ENCODE data around the gene HOXA3. TPM values are rescaled to one million over a fixed set of nuclear protein-coding genes. Genes with fewer than 3 reads are reported as not detected.
A peak's percentile ranks its signal among the peaks of the same experiment; 100 is the strongest.

Gene HOXA3
- total and polyA plus RNA-seq, 8 donors: 0.87 to 42.6 (median 5.0) TPM

DNA sequence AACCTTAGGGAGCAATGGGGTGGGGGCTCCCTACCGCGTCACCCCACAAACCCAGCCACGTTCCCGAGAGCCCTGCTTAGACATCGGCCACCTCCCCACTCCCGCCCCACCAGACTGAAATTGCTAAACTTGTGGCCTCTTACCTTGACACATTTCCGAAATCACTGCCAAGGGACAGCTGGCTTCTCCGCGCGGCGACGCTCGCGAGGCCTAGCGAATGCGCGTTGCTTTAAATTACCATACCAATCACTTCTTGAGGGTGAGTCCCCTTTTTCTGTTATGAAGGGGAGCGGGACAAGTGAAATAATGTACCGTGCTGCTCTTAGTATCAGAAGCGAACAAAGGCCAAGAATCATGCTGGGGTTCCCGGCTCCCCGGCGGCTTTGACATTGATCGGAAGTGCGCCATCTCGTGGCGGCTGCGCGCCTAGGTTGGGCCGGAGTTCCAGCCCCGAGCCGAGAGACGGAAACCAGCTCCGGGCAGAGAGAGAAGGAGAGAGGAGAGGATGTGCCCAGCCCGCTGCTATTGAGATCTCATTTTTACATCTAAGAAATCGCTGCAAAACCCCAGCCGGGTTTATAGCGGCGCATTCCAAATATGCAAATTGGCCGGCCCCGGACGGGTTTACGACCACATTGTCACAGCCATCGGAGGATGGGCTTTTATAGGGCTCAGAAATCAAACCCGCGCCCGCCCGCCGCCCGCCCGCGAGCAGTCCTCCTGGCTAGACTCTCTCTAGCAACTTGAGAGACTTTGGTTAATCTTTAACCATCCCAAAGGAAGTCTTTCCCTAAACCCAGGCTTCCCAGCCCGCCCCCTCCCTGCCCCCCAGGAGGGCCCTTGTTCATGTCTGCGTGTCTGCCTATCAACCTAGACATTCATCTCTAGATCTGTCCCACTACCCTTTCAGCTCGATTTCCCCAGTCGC, 27.4 kb upstream of the HOXA3 start:
- H3K27me3 ChIP-seq: peaks cover 49 to 100% (median 93%) of the 10 kb centered on the region in 3 donors
- intact Hi-C loops (cut with DNase I; ENCODE audit: low total_unique reads): loop anchor here (10.0 kb wide), 1 partner anchor 1305 kb away; no protein-coding TSS in a partner anchor
- H3K27ac ChIP-seq: no peak overlapping the region
- WGBS, 5 donors: 9 to 15% (median 11%) methylated on average over 51 to 56 of the region's 56 CpGs
- H3K36me3 ChIP-seq: no peaks in the 10 kb centered on the region
- H3K4me1 ChIP-seq: peaks cover 19 to 31% (median 28%) of the 10 kb centered on the region in 4 donors
- TF ChIP-seq EP300 (IDR thresholded peaks at IDR 0.05): no peak
- no peak for TF ChIP-seq POLR2A (IDR thresholded peaks at IDR 0.05)
- TF ChIP-seq, protein P1, sequence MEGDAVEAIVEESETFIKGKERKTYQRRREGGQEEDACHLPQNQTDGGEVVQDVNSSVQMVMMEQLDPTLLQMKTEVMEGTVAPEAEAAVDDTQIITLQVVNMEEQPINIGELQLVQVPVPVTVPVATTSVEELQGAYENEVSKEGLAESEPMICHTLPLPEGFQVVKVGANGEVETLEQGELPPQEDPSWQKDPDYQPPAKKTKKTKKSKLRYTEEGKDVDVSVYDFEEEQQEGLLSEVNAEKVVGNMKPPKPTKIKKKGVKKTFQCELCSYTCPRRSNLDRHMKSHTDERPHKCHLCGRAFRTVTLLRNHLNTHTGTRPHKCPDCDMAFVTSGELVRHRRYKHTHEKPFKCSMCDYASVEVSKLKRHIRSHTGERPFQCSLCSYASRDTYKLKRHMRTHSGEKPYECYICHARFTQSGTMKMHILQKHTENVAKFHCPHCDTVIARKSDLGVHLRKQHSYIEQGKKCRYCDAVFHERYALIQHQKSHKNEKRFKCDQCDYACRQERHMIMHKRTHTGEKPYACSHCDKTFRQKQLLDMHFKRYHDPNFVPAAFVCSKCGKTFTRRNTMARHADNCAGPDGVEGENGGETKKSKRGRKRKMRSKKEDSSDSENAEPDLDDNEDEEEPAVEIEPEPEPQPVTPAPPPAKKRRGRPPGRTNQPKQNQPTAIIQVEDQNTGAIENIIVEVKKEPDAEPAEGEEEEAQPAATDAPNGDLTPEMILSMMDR (IDR thresholded peaks at IDR 0.05): peak in 5 of 7 experiments; percentile 10 to 77 (median 54)
- no peak for TF ChIP-seq POLR2AphosphoS5 (IDR thresholded peaks at IDR 0.05)
- H3K4me3 ChIP-seq: peak overlapping the region in 2 of 4 donors; percentile 13 to 24
- peak; percentile 47 to 87 for DNase-seq
- H3K9me3 ChIP-seq: peaks cover 0 to 6% (median 0%) of the 10 kb centered on the region in 4 donors

DNA sequence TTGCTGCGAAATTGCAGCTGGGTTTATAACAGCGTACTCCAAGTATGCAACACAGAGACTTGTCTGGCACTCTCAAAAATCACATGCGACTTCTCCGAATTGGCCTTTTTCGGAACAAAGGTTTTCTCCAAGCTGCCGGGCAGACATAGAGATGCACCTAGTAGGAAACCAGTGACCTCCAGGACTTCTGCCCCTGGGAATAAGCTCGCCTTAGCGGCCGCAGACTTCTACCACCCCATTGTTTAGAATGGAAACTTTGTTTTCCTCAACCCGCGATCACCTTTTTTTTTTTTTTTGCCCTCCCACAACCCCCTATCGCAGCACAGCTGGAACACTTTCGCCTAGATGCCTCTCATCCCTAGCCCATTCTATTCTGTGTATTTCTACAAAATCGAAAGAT, 26.6 kb upstream of the HOXA3 start:
- DNase-seq: no peak
- intact Hi-C loops (cut with DNase I; ENCODE audit: low total_unique reads): loop anchor here (10.0 kb wide), 1 partner anchor 1304 kb away; no protein-coding TSS in a partner anchor
- H3K9me3 ChIP-seq: peaks cover 0 to under 1% (median 0%) of the 10 kb centered on the region in 4 donors
- H3K4me3 ChIP-seq: no peak overlapping the region
- H3K27me3 ChIP-seq: peaks cover 50 to 100% (median 93%) of the 10 kb centered on the region in 3 donors
- 38 to 45% (median 42%) methylated on average over 14 of the region's 14 CpGs for WGBS, 5 donors
- no peak overlapping the region for H3K27ac ChIP-seq
- TF ChIP-seq, protein P1 (IDR thresholded peaks at IDR 0.05): no peak
- TF ChIP-seq POLR2A (IDR thresholded peaks at IDR 0.05) (no peak), EP300 (IDR thresholded peaks at IDR 0.05) (no peak), POLR2AphosphoS5 (IDR thresholded peaks at IDR 0.05) (no peak)
- no peaks in the 10 kb centered on the region for H3K36me3 ChIP-seq
- peaks cover 16 to 31% (median 27%) of the 10 kb centered on the region in 4 donors for H3K4me1 ChIP-seq

DNA sequence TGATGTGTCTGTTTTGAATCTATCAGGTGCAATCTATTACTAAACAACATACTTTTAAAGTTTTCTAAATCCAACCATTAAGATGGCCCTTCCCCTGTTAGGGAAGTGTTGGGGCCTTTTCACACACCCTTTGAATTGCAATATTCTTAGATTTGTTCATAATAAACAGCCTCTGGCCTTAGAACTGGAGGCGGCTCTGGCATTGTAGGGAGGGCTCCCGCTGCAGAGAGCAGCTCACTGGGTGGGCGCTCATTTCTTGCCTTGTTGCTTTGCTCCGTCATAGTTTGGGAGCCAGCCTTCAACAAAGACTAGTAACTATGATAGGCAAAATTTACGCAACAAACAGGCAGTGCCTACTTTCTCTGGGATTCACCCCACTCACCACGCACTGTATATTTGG, 26.0 kb upstream of the HOXA3 start:
- Histone ChIP-seq H3K4me1 (peaks cover 19 to 31% (median 28%) of the 10 kb centered on the region in 4 donors), H3K27ac (no peak overlapping the region), H3K9me3 (peaks cover 0 to 6% (median 0%) of the 10 kb centered on the region in 4 donors), H3K4me3 (no peak overlapping the region), H3K27me3 (peaks cover 52 to 100% (median 93%) of the 10 kb centered on the region in 3 donors), H3K36me3 (no peaks in the 10 kb centered on the region)
- no peak for DNase-seq
- intact Hi-C loops (cut with DNase I; ENCODE audit: low total_unique reads): loop anchor here (10.0 kb wide), 1 partner anchor 1304 kb away; no protein-coding TSS in a partner anchor
- TF ChIP-seq POLR2A (IDR thresholded peaks at IDR 0.05): no peak
- TF ChIP-seq, protein P1 (IDR thresholded peaks at IDR 0.05): no peak
- TF ChIP-seq EP300 (IDR thresholded peaks at IDR 0.05): no peak
- TF ChIP-seq POLR2AphosphoS5 (IDR thresholded peaks at IDR 0.05): no peak
- 65 to 78% (median 66%) methylated on average over 6 of the region's 6 CpGs for WGBS, 5 donors

DNA sequence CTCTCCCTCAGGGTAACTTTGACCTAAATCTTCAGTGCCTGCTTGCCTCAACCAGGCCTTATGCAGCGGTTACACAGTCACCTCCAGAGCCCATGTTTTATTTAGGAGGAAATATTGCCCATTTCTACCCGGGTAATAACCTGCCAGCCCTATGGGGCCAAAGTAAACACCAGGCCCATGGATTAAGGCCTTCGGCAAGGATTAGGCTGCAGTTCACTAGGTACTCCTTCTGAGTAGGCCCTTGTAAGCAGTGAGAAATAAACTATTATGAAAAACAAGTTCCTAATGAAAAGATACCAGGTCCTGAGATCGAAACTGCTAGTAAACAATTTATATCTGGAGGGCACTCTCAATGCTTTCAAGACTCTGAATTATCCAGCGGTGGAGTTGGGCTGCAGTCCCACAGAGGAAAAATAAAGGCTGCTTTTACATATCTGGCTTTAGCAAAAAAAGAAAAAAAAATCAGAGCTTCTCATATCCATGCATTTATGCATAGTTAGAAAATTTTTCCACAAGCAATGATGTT, 25.5 kb upstream of the HOXA3 start:
- H3K36me3 ChIP-seq: no peaks in the 10 kb centered on the region
- no peak for DNase-seq
- H3K4me3 ChIP-seq: no peak overlapping the region
- WGBS, 5 donors: 70 to 79% (median 76%) methylated on average over 5 of the region's 5 CpGs
- peaks cover 0 to 9% (median 0%) of the 10 kb centered on the region in 4 donors for H3K9me3 ChIP-seq
- TF ChIP-seq POLR2A (IDR thresholded peaks at IDR 0.05): no peak
- no peak for TF ChIP-seq EP300 (IDR thresholded peaks at IDR 0.05)
- TF ChIP-seq, protein P1 (IDR thresholded peaks at IDR 0.05): no peak
- no peak for TF ChIP-seq POLR2AphosphoS5 (IDR thresholded peaks at IDR 0.05)
- H3K27ac ChIP-seq: no peak overlapping the region
- peaks cover 50 to 100% (median 93%) of the 10 kb centered on the region in 3 donors for H3K27me3 ChIP-seq
- H3K4me1 ChIP-seq: peaks cover 24 to 31% (median 28%) of the 10 kb centered on the region in 4 donors
- intact Hi-C loops (cut with DNase I; ENCODE audit: low total_unique reads): loop anchor here (10.0 kb wide), 1 partner anchor 1303 kb away; no protein-coding TSS in a partner anchor
